ENCODE results near the gene CCDC40. TPM values are rescaled to one million over a fixed set of nuclear protein-coding genes. Genes with fewer than 3 reads are reported as not detected.

Gene CCDC40
- total and polyA plus RNA-seq, 2 of the 13 experiments (the other 11 are each of a cell fraction or from before 2014, with no cell fraction given), result 4.1 to 5.5 TPM

DNA sequence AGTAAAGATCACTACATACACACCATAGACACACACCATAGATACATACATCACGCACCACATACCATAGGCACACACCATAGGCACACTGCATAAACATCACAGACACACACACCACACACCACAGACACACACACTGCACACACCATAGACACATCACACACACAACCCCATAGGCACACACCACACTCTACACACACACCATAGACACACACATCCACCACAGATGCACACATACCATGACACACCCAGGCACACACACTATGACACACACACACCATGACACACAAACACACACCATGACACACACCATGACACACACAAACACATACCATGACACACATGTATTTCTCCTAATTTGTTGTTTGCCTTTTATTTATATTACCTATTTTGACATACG lies 14.8 kb upstream of the CCDC40 start:
- Histone ChIP-seq H3K4me1 (ENCODE audit: insufficient read depth, low read length) (peaks cover 78% of the 10 kb centered on the region), H3K9ac (ENCODE audit: insufficient read depth, low read depth, low read length) (no peak overlapping the region), H3K36me3 (replicated peaks in 1 of 2; ENCODE audit: control insufficient read depth in 1 of 2, insufficient read depth in 2 of 2, low read length in 2 of 2) (peaks cover 0 to 2% of the 10 kb centered on the region in 2 experiments; a peak in 1 of 5 replicates), H3K4me2 (ENCODE audit: low read depth, low read length) (no peak overlapping the region), H3K27ac (ENCODE audit: extremely low read length, insufficient read depth, low read length) (no peak overlapping the region), H3K4me3 (replicated peaks in 1 of 3; ENCODE audit: insufficient read depth in 1 of 3, low read depth in 2 of 3, low read length in 3 of 3) (no peak overlapping the region), H3K27me3 (ENCODE audit: control insufficient read depth in 1 of 2, insufficient read depth in 2 of 2, low read length in 2 of 2) (no peaks in the 10 kb centered on the region), H3K9me3 (ENCODE audit: low read length) (no peaks in the 10 kb centered on the region), H2AFZ (ENCODE audit: low read length) (no peak overlapping the region), H4K20me1 (ENCODE audit: insufficient read depth, low read length) (no peaks in the 10 kb centered on the region), H3K79me2 (ENCODE audit: insufficient read depth, low read length) (peaks cover 12% of the 10 kb centered on the region)
- WGBS (ENCODE audit: low lambda C conversion rate), result 96% methylated on average over 2 of the region's 2 CpGs
- BruUV-seq (replicated peaks), result no TSS peak
- no peak for ATAC-seq
- FAIRE-seq, result peak; percentile 72
- in situ Hi-C loops (cut with HindIII; ENCODE audit: extremely low pct_ligation_motif_present, low pct_unique_long_range_greater_than_20kb), result no loop called here
- ChIA-PET CTCF (ENCODE audit: low intra/inter-chr PET ratio, low total read pairs) (no interaction called here), POLR2A (no interaction called here)
- intact Hi-C loops (cut with micrococcal nuclease; ENCODE audit: unreplicated experiment), result no loop called here
- no peak for DNase-seq (ENCODE audit: low spot score)
- TF ChIP-seq DPF2 (CRISPR knock-in tag; IDR thresholded peaks at IDR 0.05; ENCODE audit: borderline replicate concordance, low read depth) (no peak), SOX6 (IDR thresholded peaks at IDR 0.05) (peak; percentile 68; the same call in 1 of the 2 replicates), SOX6 (CRISPR knock-in tag; IDR thresholded peaks at IDR 0.05) (no peak), ZNF646 (CRISPR knock-in tag; IDR thresholded peaks at IDR 0.05) (peak; percentile 93), ZNF7 (CRISPR knock-in tag; IDR thresholded peaks at IDR 0.05) (no peak), CBX2 (IDR thresholded peaks at IDR 0.05; ENCODE audit: low read depth, low read length) (no peak), CBX2 (CRISPR knock-in tag; IDR thresholded peaks at IDR 0.05; ENCODE audit: low read depth) (no peak), CCDC6 (CRISPR knock-in tag; IDR thresholded peaks at IDR 0.05) (no peak), NONO (IDR thresholded peaks at IDR 0.05) (peak; percentile 84; the same call in 1 of the 2 replicates), NONO (CRISPR knock-in tag; conservative IDR thresholded peaks at IDR 0.05) (no peak), SMARCE1 (IDR thresholded peaks at IDR 0.05; ENCODE audit: borderline replicate concordance) (no peak), ONECUT2 (CRISPR knock-in tag; IDR thresholded peaks at IDR 0.05) (no peak), SAP130 (CRISPR knock-in tag; IDR thresholded peaks at IDR 0.05; ENCODE audit: low read depth) (no peak), JUNB (CRISPR knock-in tag; IDR thresholded peaks at IDR 0.05; ENCODE audit: borderline replicate concordance) (0 out of 2 replicates have a peak, but pooled peaks have one; percentile 34), CREB1 (IDR thresholded peaks at IDR 0.05) (peak; percentile 86), CREB1 (CRISPR knock-in tag; IDR thresholded peaks at IDR 0.05) (no peak), TIGD3 (CRISPR knock-in tag; IDR thresholded peaks at IDR 0.05; ENCODE audit: borderline replicate concordance) (no peak), ZNF570 (CRISPR knock-in tag; IDR thresholded peaks at IDR 0.05; ENCODE audit: borderline replicate concordance) (no peak)
- TF ChIP-seq, protein P1, sequence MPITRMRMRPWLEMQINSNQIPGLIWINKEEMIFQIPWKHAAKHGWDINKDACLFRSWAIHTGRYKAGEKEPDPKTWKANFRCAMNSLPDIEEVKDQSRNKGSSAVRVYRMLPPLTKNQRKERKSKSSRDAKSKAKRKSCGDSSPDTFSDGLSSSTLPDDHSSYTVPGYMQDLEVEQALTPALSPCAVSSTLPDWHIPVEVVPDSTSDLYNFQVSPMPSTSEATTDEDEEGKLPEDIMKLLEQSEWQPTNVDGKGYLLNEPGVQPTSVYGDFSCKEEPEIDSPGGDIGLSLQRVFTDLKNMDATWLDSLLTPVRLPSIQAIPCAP (CRISPR knock-in tag; IDR thresholded peaks at IDR 0.05; ENCODE audit: low read depth), result no peak
